ENCODE measurements around the gene CMSS1.

Gene CMSS1

DNA sequence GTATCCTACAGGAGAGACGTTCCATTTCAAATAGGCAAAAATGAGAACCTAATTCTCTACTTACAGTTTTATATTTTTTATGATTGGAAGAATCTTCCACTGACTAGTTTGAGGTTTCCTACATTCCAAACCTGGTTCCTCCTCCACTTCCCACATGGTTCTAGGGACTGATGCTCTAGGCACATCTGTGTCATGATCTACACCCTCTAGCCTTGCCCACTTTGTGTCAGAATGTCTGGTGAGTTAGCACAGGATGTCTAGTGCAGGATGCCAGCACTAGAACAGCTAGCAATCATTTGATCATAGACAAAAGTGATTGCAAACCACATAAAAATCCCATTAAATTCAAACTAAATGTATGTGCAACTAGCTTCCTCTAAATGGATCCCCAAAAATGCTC, 323.3 kb downstream of the CMSS1 start:
- Histone ChIP-seq H3K4me3 (no peak overlapping the region), H3K27ac (no peak overlapping the region)
- TF ChIP-seq, protein P1, sequence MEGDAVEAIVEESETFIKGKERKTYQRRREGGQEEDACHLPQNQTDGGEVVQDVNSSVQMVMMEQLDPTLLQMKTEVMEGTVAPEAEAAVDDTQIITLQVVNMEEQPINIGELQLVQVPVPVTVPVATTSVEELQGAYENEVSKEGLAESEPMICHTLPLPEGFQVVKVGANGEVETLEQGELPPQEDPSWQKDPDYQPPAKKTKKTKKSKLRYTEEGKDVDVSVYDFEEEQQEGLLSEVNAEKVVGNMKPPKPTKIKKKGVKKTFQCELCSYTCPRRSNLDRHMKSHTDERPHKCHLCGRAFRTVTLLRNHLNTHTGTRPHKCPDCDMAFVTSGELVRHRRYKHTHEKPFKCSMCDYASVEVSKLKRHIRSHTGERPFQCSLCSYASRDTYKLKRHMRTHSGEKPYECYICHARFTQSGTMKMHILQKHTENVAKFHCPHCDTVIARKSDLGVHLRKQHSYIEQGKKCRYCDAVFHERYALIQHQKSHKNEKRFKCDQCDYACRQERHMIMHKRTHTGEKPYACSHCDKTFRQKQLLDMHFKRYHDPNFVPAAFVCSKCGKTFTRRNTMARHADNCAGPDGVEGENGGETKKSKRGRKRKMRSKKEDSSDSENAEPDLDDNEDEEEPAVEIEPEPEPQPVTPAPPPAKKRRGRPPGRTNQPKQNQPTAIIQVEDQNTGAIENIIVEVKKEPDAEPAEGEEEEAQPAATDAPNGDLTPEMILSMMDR (IDR thresholded peaks at IDR 0.05): no peak
- DNase-seq (ENCODE audit: low spot score): no peak

DNA sequence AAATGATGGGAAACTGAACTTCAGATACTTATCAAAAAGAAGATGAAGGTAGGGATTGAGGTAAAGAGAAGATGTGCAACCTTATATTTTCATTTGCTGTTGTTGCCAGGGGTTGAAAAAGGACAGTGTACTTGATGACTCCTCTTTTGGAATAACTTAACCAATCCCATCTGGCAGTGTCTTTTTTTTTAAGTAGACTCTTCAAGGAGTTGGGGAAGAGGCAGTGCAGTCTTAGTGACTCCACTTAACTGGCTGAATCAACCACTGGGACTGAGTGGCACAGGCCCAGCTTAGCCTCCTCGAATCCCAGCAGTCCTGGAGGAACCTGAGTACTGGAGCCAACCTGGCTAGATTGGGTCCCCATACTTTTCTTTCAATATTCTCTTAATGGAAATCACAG, 323.9 kb downstream of the CMSS1 start:
- no peak for DNase-seq (ENCODE audit: low spot score)
- TF ChIP-seq, protein P1 (IDR thresholded peaks at IDR 0.05): no peak
- Histone ChIP-seq H3K4me3 (no peak overlapping the region), H3K27ac (no peak overlapping the region)

DNA sequence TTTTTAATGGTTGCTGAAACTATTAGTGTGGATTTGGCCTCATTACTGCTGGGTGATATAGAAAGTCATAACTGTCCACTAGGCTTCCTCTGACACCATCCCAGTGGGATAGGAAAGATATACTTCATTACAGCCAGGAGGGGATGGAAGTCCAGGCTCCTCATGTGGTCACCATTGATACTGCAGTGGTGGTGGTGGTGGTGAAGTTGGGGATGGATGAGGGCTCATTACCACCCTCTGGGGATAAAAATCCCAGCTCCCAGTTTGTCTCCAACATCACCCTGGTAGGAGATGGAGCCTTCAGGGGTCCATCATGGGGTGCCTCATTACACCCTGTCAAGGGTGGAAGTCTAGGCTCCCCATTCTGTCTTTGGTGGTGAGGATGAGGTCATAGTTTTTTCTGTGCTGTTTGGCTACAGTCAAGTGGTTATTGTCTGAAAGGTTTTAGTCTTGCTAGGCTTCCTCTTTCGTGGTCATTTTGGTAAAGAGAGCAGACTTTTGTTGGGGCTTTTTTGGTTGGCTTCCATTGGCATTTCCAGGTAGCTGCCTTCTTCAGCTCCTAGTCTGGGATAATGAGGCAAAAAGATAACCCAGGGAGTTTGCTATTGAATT, 326.7 kb downstream of the CMSS1 start:
- Histone ChIP-seq H3K27ac (no peak overlapping the region), H3K4me3 (no peak overlapping the region)
- DNase-seq (ENCODE audit: low spot score): no peak
- TF ChIP-seq, protein P1 (IDR thresholded peaks at IDR 0.05): no peak

DNA sequence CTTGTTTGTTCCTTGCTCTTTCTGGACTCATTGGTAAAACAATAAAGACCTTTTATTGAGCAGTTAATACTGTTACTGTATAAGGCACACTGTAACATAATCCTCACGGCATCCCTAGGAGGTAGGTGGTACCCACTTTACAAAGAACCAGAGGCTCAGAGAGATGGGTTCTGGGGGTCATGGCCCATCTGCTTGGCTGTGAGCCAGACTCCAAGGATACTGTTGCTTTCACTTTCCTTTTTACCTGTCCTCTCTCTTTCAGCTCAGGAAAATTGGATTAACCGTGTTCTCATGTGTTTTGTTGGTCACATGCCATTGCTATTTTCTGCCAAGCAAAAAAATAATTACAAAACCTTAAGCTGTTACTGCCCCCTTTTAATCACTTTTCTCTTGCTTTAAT, 331.5 kb downstream of the CMSS1 start:
- no peak for DNase-seq (ENCODE audit: low spot score)
- no peak overlapping the region for H3K27ac ChIP-seq
- no peak overlapping the region for H3K4me3 ChIP-seq
- TF ChIP-seq, protein P1 (IDR thresholded peaks at IDR 0.05): no peak

DNA sequence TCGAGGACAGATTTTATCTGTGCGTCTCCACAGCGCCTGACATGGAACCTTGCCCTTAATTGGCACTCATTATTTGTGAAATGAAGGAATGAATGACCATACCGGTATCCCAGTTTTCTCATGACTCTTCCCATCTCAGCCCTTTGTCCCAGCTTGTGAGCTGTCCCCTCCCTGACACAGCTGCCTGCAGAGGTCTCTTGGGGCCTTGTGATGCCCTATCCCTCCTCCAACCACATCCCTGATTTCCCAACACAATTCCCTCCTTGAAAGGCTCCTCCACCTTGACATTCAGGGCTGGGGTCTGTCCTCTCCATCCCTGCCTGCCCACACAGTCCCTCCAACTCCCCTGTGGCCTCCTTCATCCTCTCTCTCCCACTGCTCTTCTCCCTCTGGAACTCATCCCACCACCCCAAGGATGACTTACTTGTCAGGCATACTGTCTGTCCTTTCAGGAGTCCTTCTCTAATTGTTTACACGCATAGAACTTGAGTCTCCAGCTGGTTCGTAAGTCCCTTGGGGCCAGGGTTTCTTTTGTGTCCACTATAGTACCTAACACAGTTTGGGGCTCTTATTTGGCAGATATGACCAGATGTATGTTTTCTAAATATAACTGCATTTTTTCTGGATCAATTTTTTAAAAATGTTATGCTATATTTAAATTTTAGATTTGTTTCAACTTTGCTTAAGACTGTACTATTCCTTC, 332.2 kb downstream of the CMSS1 start:
- DNase-seq (ENCODE audit: low spot score): no peak
- TF ChIP-seq, protein P1 (IDR thresholded peaks at IDR 0.05): no peak
- H3K4me3 ChIP-seq: no peak overlapping the region
- H3K27ac ChIP-seq: peak overlapping the region; percentile 82 to 84

DNA sequence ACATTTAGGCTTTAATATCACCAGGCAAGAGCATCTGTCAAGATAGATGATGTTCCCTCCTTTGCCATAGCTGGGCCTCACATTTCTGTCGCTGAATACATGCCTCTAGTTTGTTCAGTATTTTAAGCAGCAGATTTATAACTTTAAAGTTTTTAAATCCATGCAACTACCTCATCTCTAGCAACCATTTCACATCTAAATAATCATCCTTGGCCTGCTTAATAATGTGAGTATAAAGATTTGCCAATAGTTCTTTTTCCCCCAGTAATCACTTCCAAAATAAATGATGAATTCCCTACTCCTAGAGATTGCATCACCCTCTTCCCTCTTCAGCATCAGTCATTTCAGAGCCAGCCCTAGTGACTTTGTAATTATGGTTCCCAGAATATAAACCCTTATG, 332.8 kb downstream of the CMSS1 start:
- Histone ChIP-seq H3K4me3 (no peak overlapping the region), H3K27ac (peak overlapping the region; percentile 82 to 84)
- TF ChIP-seq, protein P1 (IDR thresholded peaks at IDR 0.05): no peak
- DNase-seq (ENCODE audit: low spot score): no peak
